Pancreas (tissue), 10 donors: ENCODE measurements around the gene MRPL3. TPM values are rescaled to one million over a fixed set of nuclear protein-coding genes. Genes with fewer than 3 reads are reported as not detected.
"Not testable (repeated sequence)": the region's sequence is repeated elsewhere in the genome, so short reads cannot be mapped to it uniquely, and the experiment has no call there.

Experiments
- ATAC-seq, 4 donors: fragments of 200-7000 bp; cut with Tn5 transposase; one replicate each; pipeline versions ENCODE4 v1.8.0 to v1.9.1; 2020; ENCODE audit warnings: mild to moderate bottlenecking in 4 of 4, moderate library complexity in 4 of 4
- DNase-seq, 6 donors: peaks; one replicate each; pipeline ENCODE4 v3.0.0-alpha.2; 2020
- FAIRE-seq: peaks from 2 replicates; lab custom pipeline; 2012; peaks lifted over from hg19 to GRCh38; lab: Jason Lieb, UNC
- H3K27ac ChIP-seq, 4 donors: fragments of 200-600 bp; sonication (generic); 1 replicate in 3 of 4; 2 replicates in 1 of 4; pipeline versions ENCODE4 v1.5.0 to v1.8.0; 2020
- H3K27me3 ChIP-seq, 4 donors: fragments of 200-600 bp; one replicate each; pipeline ENCODE4 v1.8.0; 2021
- H3K36me3 ChIP-seq, 3 donors: fragments of 200-600 bp; sonication (generic) in 1 of 3; one replicate each; pipeline versions ENCODE4 v1.5.0 to v1.8.0; 2020 to 2021
- H3K4me1 ChIP-seq, 3 donors: fragments of 200-600 bp; one replicate each; pipeline ENCODE4 v1.8.0; 2021
- H3K4me3 ChIP-seq, 4 donors: fragments of 200-600 bp; sonication (generic) in 2 of 4; one replicate each; pipeline versions ENCODE4 v1.5.0 to v1.8.0; 2020 to 2021
- H3K9me3 ChIP-seq, 4 donors: fragments of 200-600 bp; one replicate each; pipeline ENCODE4 v1.8.0; 2021
- WGBS, 2 donors: extraction: QIAGEN DNeasy Blood & Tissue Kit; methylation state at CpG; one replicate each; pipeline ENCODE4 v1.1.7; 2013; 5-methylcytosine and 5-hydroxymethylcytosine counted together
- intact Hi-C, 3 donors: fragments of 100-400 bp; cut with DNase I; formaldehyde crosslinking; loops; one replicate each; pipeline versions ENCODE4 v1.11.1 to v1.14.2; 2022
- polyA plus RNA-seq, 2 donors: library from polyadenylated mRNA; stranded (reverse); fragments of 200-250 nt; gene quantifications; one replicate each; pipeline ENCODE4 v1.2.3, GENCODE V29; 2013
- total RNA-seq, 6 donors: library from RNA; stranded (reverse); fragmentation: NEBNext Ultra II Directional in 4 of 6; extraction: Animal tissue kit (Norgen Biotek cat#: 25700) in 4 of 6; gene quantifications; one replicate each; pipeline versions ENCODE4 v1.2.1 to v1.2.4, GENCODE V29; 2021 to 2023
- TF ChIP-seq, protein P1 (sequence below), 4 donors: fragments of 200-600 bp; sonication (generic) in 3 of 4; IDR thresholded peaks; one replicate each; pipeline versions ENCODE4 v1.5.0 to v1.8.0; 2021; ENCODE audit warnings: antibody characterized with exemption in 4 of 4
- donor health status: healthy with polysubstance abuse.
- donor health status: DM: no; HTN: no; CAD: no; lungs with moderate emphysema.
- donor health status: DM: no; HTN: no; CAD: no.
- donor health status: control.
- donor health status: control.
- donor health status: Bipolar disorder and iron deficiency.
- donor health status: DM: yes; HTN: yes; CAD: no.
- donor health status: DM: no; HTN: no; CAD: no.
- donor health status: DM: no; HTN: no; CAD: no.
- donor health status: DM: yes; HTN: yes; CAD: no.

Gene MRPL3
- total and polyA plus RNA-seq, 8 donors, result 23.5 to 45.4 (median 36.7) TPM

GRCh38 chr3:131491775-131492174 is 11.0 kb downstream of the MRPL3 start:
- FAIRE-seq (no peak), DNase-seq (no peak), ATAC-seq (no peak)
- Histone ChIP-seq H3K27ac (no peak overlapping the region), H3K36me3 (peaks cover 0 to 18% (median 10%) of the 10 kb centered on the region in 3 donors), H3K4me1 (no peaks in the 10 kb centered on the region), H3K27me3 (no peaks in the 10 kb centered on the region), H3K4me3 (no peak overlapping the region), H3K9me3 (no peaks in the 10 kb centered on the region)
- 97 to 98% methylated on average over 2 of the region's 2 CpGs for WGBS, 2 donors
- intact Hi-C loops, result no loop called here
- TF ChIP-seq, protein P1, sequence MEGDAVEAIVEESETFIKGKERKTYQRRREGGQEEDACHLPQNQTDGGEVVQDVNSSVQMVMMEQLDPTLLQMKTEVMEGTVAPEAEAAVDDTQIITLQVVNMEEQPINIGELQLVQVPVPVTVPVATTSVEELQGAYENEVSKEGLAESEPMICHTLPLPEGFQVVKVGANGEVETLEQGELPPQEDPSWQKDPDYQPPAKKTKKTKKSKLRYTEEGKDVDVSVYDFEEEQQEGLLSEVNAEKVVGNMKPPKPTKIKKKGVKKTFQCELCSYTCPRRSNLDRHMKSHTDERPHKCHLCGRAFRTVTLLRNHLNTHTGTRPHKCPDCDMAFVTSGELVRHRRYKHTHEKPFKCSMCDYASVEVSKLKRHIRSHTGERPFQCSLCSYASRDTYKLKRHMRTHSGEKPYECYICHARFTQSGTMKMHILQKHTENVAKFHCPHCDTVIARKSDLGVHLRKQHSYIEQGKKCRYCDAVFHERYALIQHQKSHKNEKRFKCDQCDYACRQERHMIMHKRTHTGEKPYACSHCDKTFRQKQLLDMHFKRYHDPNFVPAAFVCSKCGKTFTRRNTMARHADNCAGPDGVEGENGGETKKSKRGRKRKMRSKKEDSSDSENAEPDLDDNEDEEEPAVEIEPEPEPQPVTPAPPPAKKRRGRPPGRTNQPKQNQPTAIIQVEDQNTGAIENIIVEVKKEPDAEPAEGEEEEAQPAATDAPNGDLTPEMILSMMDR (IDR thresholded peaks at IDR 0.05), result no peak

DNA sequence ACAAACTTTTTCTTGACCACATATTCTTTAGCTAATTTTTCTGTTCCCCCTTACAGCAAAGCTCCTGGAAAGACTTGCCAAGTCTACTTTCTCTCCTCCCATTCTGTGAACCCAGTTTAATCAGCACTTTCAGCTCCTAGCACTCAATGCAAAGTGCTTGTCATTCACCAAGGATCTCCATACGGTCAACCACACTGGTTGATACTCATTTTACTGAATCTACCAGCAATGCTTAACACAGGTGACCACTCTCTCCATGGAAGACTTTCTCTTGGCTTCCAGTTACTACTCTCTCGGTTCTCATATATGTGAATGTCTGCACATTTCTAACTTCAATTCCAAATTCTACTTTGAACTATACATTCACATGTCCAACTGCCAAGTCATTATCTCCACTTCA is 11.7 kb downstream of the MRPL3 start:
- ATAC-seq (no peak), FAIRE-seq (no peak), DNase-seq (no peak)
- H3K27ac ChIP-seq, result no peak overlapping the region
- no peaks in the 10 kb centered on the region for H3K9me3 ChIP-seq
- TF ChIP-seq, protein P1 (IDR thresholded peaks at IDR 0.05), result no peak
- H3K4me3 ChIP-seq, result no peak overlapping the region
- H3K4me1 ChIP-seq, result no peaks in the 10 kb centered on the region
- intact Hi-C loops, result no loop called here
- WGBS, 2 donors, result 91 to 95% methylated on average over 2 of the region's 2 CpGs
- H3K27me3 ChIP-seq, result no peaks in the 10 kb centered on the region
- H3K36me3 ChIP-seq, result peaks cover 0 to 18% (median 10%) of the 10 kb centered on the region in 3 donors

GRCh38 chr3:131486545-131486944 is 16.2 kb downstream of the MRPL3 start:
- FAIRE-seq, H3K27ac ChIP-seq, H3K4me1 ChIP-seq, H3K4me3 ChIP-seq, intact Hi-C loops, ATAC-seq, H3K9me3 ChIP-seq, H3K27me3 ChIP-seq, DNase-seq: not testable (repeated sequence)
- 95 to 98% methylated on average over 3 of the region's 3 CpGs for WGBS, 2 donors
- H3K36me3 ChIP-seq, result peaks cover 0 to 20% (median 5%) of the 10 kb centered on the region in 3 donors

DNA sequence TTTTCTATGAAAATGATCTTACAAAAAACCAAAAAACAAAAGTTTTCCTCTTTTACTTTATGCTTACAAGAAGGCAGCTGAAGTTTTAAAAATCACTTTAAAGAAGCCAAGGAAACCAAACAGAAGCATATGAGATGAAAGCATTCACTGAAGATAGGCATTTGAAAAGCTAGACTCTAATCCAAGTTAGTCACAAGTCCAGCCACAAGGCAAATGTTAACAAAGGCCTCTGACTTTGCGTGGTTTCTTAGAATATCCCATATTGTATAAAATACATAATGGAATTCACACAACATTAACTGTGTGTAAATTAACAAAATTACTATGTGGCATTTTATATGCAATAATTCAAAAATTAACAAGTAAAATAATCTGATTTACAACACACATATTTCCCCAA is 17.7 kb downstream of the MRPL3 start:
- Histone ChIP-seq H3K36me3 (peaks cover 0 to 20% (median 5%) of the 10 kb centered on the region in 3 donors), H3K9me3 (no peaks in the 10 kb centered on the region), H3K4me1 (no peaks in the 10 kb centered on the region), H3K27me3 (no peaks in the 10 kb centered on the region), H3K27ac (no peak overlapping the region), H3K4me3 (no peak overlapping the region)
- intact Hi-C loops, result no loop called here
- no peak for DNase-seq
- 97% methylated on average over 1 of the region's 1 CpG for WGBS, 2 donors
- ATAC-seq, result no peak
- FAIRE-seq, result no peak
- TF ChIP-seq, protein P1 (IDR thresholded peaks at IDR 0.05), result no peak

GRCh38 chr3:131484496-131485111 is 18.2 kb downstream of the MRPL3 start:
- no peak for FAIRE-seq
- H3K4me1 ChIP-seq, result no peaks in the 10 kb centered on the region
- 89 to 91% methylated on average over 4 of the region's 4 CpGs for WGBS, 2 donors

More at GRCh38 chr3:131484496-131485111, 18.2 kb downstream of the MRPL3 start:
- intact Hi-C loops, result no loop called here
- no peak for ATAC-seq
- Histone ChIP-seq H3K4me3 (no peak overlapping the region), H3K27ac (no peak overlapping the region), H3K9me3 (no peaks in the 10 kb centered on the region), H3K36me3 (peaks cover 0 to 20% (median 5%) of the 10 kb centered on the region in 3 donors), H3K27me3 (no peaks in the 10 kb centered on the region)
- DNase-seq, result no peak
- TF ChIP-seq, protein P1 (IDR thresholded peaks at IDR 0.05), result no peak
